A549 (cell line): Measurements from ENCODE around the gene UBL7. TPM values are rescaled to one million over a fixed set of nuclear protein-coding genes. Genes with fewer than 3 reads are reported as not detected.

Experiments used
- ATAC-seq, 2 experiments: fragments of 200-7000 bp in 1 of 2; fragments of >200 bp in 1 of 2; cut with Nextera tagmentation in 1 of 2; cut with Tn5 transposase in 1 of 2; 3 replicates each; pipeline versions ENCODE4 v1.8.0 to v1.9.1; 2018 to 2020; ENCODE audit warnings: mild to moderate bottlenecking in 1 of 2, moderate library complexity in 1 of 2
- CTCF ChIA-PET: fragments of 300-600 bp; sonication (Branson Sonifier 250); formaldehyde crosslinking; extraction: SDS; loops from one replicate; lab custom pipeline; 2021; ENCODE audit warnings: antibody characterized with exemption, inconsistent platforms; lab: Yijun Ruan, JAX
- POLR2A ChIA-PET: fragments of 350-600 bp; formaldehyde crosslinking; extraction: SDS; loops from one replicate; lab custom pipeline; 2021; ENCODE audit warnings: antibody characterized with exemption, inconsistent platforms; lab: Yijun Ruan, JAX
- DNase-seq, 2 experiments: peaks; one replicate each; pipeline versions ENCODE4 v3.0.0 to v3.0.0-alpha.2; 2011 to 2016; ENCODE audit warnings: low read depth in 1 of 2, low spot score in 1 of 2
- FAIRE-seq: peaks from 2 replicates; lab custom pipeline; 2011; peaks lifted over from hg19 to GRCh38; lab: Jason Lieb, UNC
- H3K27ac ChIP-seq, 2 experiments: fragments of >200 bp; sonication (Bioruptor Twin); formaldehyde crosslinking; 3 replicates each; pipeline ENCODE4 v1.5.1; 2016 to 2017
- H3K4me1 ChIP-seq: fragments of >200 bp; sonication (Bioruptor Twin); formaldehyde crosslinking; 3 replicates; pipeline ENCODE4 v1.6.1; 2016
- H3K4me2 ChIP-seq: fragments of >200 bp; sonication (Bioruptor Twin); formaldehyde crosslinking; 3 replicates; pipeline ENCODE4 v1.6.1; 2016
- H3K4me3 ChIP-seq: fragments of >200 bp; sonication (Bioruptor Twin); formaldehyde crosslinking; 3 replicates; pipeline ENCODE4 v1.5.1; 2016
- H3K9me3 ChIP-seq: fragments of >200 bp; sonication (Bioruptor Twin); formaldehyde crosslinking; 3 replicates; pipeline ENCODE4 v1.6.1; 2016
- BHLHE40 ChIP-seq: IDR thresholded peaks from 2 replicates; pipeline ENCODE4 v1.6.1; 2012; ENCODE audit warnings: low read depth, low read length, inconsistent platforms
- CBX2 ChIP-seq: fragments of 200-600 bp; sonication (generic); IDR thresholded peaks from 2 replicates; pipeline ENCODE4 v1.6.1; 2016; ENCODE audit warnings: low read depth, mild to moderate bottlenecking, borderline replicate concordance
- CBX8 ChIP-seq: fragments of 200-600 bp; sonication (generic); IDR thresholded peaks from 2 replicates; pipeline ENCODE4 v1.6.1; 2016
- CEBPB ChIP-seq, 2 experiments: fragments of >200 bp in 1 of 2; sonication (Bioruptor Twin) in 1 of 2; formaldehyde crosslinking in 1 of 2; IDR thresholded peaks; 2 replicates each; pipeline ENCODE4 v1.6.1; 2012 to 2016
- CHD4 ChIP-seq: fragments of 200-600 bp; sonication (generic); IDR thresholded peaks from 2 replicates; pipeline ENCODE4 v1.6.1; 2016; ENCODE audit warnings: antibody characterized with exemption, mild to moderate bottlenecking, borderline replicate concordance
- EP300 ChIP-seq, 2 experiments: fragments of >200 bp; sonication (Bioruptor Twin); formaldehyde crosslinking; IDR thresholded peaks; 2 replicates in 1 of 2; 3 replicates in 1 of 2; pipeline ENCODE4 v1.6.1; 2016 to 2017
- FOXS1 ChIP-seq: fragments of 250-450 bp; sonication (Bioruptor Pico); IDR thresholded peaks from 2 replicates; pipeline ENCODE4 v1.5.0; 2020; ENCODE audit warnings: mild to moderate bottlenecking, moderate library complexity
- HOXB13 ChIP-seq: fragments of 250-450 bp; sonication (Bioruptor Pico); IDR thresholded peaks from 2 replicates; pipeline ENCODE4 v1.5.0; 2020; ENCODE audit warnings: low read depth, mild to moderate bottlenecking, moderate library complexity
- JUNB ChIP-seq: fragments of >200 bp; sonication (Bioruptor Twin); formaldehyde crosslinking; IDR thresholded peaks from 2 replicates; pipeline ENCODE4 v1.6.1; 2016
- MAZ ChIP-seq: fragments of 150-350 bp; IDR thresholded peaks from 2 replicates; pipeline ENCODE4 v1.6.1; 2014; ENCODE audit warnings: antibody characterized with exemption, low read depth, low read length, borderline replicate concordance
- PBX3 ChIP-seq: IDR thresholded peaks from 2 replicates; pipeline ENCODE4 v1.6.1; 2012
- PHF8 ChIP-seq: fragments of 200-600 bp; sonication (generic); IDR thresholded peaks from 2 replicates; pipeline ENCODE4 v1.6.1; 2016; ENCODE audit warnings: low read depth, mild to moderate bottlenecking, antibody characterized with exemption, moderate library complexity, borderline replicate concordance
- RAD21 ChIP-seq, 2 experiments: fragments of >200 bp in 1 of 2; sonication (Bioruptor Twin) in 1 of 2; formaldehyde crosslinking in 1 of 2; IDR thresholded peaks in 1 of 2; conservative IDR thresholded peaks in 1 of 2; 2 replicates in 1 of 2; 3 replicates in 1 of 2; pipeline ENCODE4 v1.6.1; 2012 to 2018; ENCODE audit warnings: inconsistent platforms in 1 of 2
- RFX5 ChIP-seq: fragments of 450-650 bp; IDR thresholded peaks from 2 replicates; pipeline ENCODE4 v1.7.1; 2014; ENCODE audit warnings: antibody characterized with exemption, mild to moderate bottlenecking, moderate library complexity
- ZNF302 ChIP-seq: fragments of 250-450 bp; sonication (Bioruptor Pico); IDR thresholded peaks from 2 replicates; pipeline ENCODE4 v1.9.0; 2021; ENCODE audit warnings: inconsistent platforms, mild to moderate bottlenecking, moderate library complexity
- WGBS: methylation state at CpG from one replicate; pipeline ENCODE4 v1.1.6; 2017; ENCODE audit errors: missing lambda C conversion rate; 5-methylcytosine and 5-hydroxymethylcytosine counted together
- polyA plus RNA-seq, 4 experiments: library from polyadenylated mRNA; depleted of rRNA in 3 of 4; stranded (reverse); fragments of >200 nt; fragmentation: RNase III in 1 of 4; extraction: RNeasy Plus Mini Kit Qiagen cat#74134 plus additional on column Dnase treatment in 1 of 4; gene quantifications; 2 replicates in 3 of 4; 3 replicates in 1 of 4; pipeline ENCODE4 v1.2.3, GENCODE V29; 2011 to 2017
- TF ChIP-seq, protein P1 (sequence below): fragments of 450-650 bp; IDR thresholded peaks from 2 replicates; pipeline ENCODE4 v1.6.1; 2014; ENCODE audit warnings: antibody characterized with exemption
- TF ChIP-seq, protein P2 (sequence below): IDR thresholded peaks from 2 replicates; pipeline ENCODE4 v1.6.1; 2012; ENCODE audit warnings: low read depth, borderline replicate concordance
- TF ChIP-seq, protein P3 (sequence below): fragments of 250-450 bp; sonication (Bioruptor Pico); IDR thresholded peaks from 2 replicates; pipeline ENCODE4 v1.5.0; 2021; ENCODE audit warnings: mild to moderate bottlenecking, moderate library complexity, borderline replicate concordance
- TF ChIP-seq, protein P4 (sequence below): fragments of 150-350 bp; IDR thresholded peaks from 2 replicates; pipeline ENCODE4 v1.6.1; 2014; ENCODE audit warnings: low read depth, mild to moderate bottlenecking, low read length

The UBL7 gene
- polyA plus RNA-seq, 2 of the 4 experiments (the other 2 are of a cell fraction) = 32.6 to 48.5 TPM

DNA sequence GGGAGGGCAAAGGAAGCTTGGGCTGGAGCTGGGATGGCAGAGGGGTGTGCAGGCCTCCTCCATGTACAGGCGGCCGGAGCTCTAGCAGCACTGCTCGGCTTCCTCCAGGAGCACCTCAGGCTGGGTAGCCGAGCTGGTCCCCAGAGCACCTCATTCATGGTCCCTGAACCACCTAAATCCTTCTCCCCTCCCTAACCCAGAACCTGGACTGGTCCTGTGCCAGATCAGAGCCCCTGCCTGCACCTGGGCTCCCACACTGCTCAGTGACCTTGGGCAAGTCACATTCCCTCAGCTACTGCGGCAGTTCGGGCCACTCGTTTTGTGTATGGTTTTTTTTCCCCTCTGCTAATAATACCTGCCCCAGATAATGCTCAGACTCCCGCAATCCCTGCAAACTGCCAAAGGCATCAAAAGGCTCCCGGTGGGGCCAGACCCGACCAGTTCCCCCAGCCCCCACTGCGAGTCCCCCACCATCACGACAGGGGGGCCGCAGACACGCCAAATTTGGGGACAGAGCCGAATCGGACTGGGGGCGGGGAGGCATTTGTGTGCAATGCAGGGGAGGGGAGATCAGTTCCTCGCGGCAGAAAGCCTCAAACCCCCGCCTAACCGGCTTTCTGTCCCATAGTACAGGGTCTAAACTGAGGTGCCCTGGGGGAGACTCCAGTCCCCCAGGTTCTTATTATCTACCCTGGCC lies 28.5 kb downstream of the UBL7 start (continued):
- TF ChIP-seq PHF8 (no peak), RFX5 (no peak)
- TF ChIP-seq, protein P1, sequence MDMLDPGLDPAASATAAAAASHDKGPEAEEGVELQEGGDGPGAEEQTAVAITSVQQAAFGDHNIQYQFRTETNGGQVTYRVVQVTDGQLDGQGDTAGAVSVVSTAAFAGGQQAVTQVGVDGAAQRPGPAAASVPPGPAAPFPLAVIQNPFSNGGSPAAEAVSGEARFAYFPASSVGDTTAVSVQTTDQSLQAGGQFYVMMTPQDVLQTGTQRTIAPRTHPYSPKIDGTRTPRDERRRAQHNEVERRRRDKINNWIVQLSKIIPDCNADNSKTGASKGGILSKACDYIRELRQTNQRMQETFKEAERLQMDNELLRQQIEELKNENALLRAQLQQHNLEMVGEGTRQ = no peak

DNA sequence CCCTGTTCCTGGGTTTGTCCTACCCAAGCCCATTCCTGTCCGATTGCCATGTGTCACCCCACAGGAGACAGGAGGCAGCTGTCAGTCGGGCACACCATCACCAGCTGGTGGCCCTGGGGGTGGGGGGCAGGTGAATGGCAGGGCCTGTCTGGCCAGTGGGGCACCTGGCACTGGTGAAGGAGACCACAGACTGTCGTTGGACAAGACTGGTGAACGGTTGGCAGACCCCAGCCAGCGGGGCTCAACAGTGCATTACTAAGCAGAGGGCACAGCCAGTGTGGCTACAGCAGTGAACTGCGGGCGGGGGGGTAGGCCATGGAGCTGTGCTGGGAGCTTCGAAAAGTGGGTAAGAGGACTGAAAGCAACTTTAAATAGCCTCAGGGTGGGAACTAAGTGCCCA lies 29.3 kb downstream of the UBL7 start:
- POLR2A ChIA-PET = no interaction called here
- CTCF ChIA-PET = interaction anchor here (0.6 to 36.0 kb wide), 5 partner anchors 8 to 337 kb away, joined by 3 to 681 read pairs (median 4); partner anchors contain the start of gene CYP11A1
- H3K9me3 ChIP-seq = no peaks in the 10 kb centered on the region
- no peak overlapping the region for H3K4me2 ChIP-seq
- H3K4me3 ChIP-seq = no peak overlapping the region
- ATAC-seq (0 out of 6 replicates have a peak, but pooled peaks of 1 of the 2 experiments have one; percentile 7), DNase-seq (no peak), FAIRE-seq (no peak)
- WGBS = 90% methylated on average over 6 of the region's 8 CpGs
- H3K4me1 ChIP-seq = peaks cover 10% of the 10 kb centered on the region; the same call in 2 of the 3 replicates
- H3K27ac ChIP-seq = no peak overlapping the region
- TF ChIP-seq, protein P2, sequence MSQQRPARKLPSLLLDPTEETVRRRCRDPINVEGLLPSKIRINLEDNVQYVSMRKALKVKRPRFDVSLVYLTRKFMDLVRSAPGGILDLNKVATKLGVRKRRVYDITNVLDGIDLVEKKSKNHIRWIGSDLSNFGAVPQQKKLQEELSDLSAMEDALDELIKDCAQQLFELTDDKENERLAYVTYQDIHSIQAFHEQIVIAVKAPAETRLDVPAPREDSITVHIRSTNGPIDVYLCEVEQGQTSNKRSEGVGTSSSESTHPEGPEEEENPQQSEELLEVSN = no peak
- TF ChIP-seq EP300 (IDR thresholded peaks at IDR 0.05) (no peak), ZNF302 (CRISPR knock-in tag) (no peak), CBX8 (no peak), FOXS1 (no peak), HOXB13 (CRISPR knock-in tag) (no peak), CEBPB (IDR thresholded peaks at IDR 0.05) (no peak), PHF8 (no peak), RAD21 (conservative IDR thresholded peaks at IDR 0.05 in 1 of 2, IDR thresholded peaks at IDR 0.05 in 1 of 2) (no peak)
- TF ChIP-seq, protein P3, sequence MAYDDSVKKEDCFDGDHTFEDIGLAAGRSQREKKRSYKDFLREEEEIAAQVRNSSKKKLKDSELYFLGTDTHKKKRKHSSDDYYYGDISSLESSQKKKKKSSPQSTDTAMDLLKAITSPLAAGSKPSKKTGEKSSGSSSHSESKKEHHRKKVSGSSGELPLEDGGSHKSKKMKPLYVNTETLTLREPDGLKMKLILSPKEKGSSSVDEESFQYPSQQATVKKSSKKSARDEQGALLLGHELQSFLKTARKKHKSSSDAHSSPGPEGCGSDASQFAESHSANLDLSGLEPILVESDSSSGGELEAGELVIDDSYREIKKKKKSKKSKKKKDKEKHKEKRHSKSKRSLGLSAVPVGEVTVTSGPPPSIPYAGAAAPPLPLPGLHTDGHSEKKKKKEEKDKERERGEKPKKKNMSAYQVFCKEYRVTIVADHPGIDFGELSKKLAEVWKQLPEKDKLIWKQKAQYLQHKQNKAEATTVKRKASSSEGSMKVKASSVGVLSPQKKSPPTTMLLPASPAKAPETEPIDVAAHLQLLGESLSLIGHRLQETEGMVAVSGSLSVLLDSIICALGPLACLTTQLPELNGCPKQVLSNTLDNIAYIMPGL = no peak

GRCh38 chr15:74431116-74431515 lies 29.8 kb downstream of the UBL7 start:
- H3K4me1 ChIP-seq = peaks cover 10% of the 10 kb centered on the region; the same call in 2 of the 3 replicates

More at GRCh38 chr15:74431116-74431515, 29.8 kb downstream of the UBL7 start:
- H3K4me2 ChIP-seq = no peak overlapping the region
- DNase-seq = no peak
- WGBS = 91% methylated on average over 1 of the region's 1 CpG
- FAIRE-seq = no peak
- ChIA-PET POLR2A (no interaction called here), CTCF (interaction anchor here (0.6 to 36.0 kb wide), 5 partner anchors 8 to 338 kb away, joined by 3 to 681 read pairs (median 4); partner anchors contain the start of gene CYP11A1)
- no peak overlapping the region for H3K4me3 ChIP-seq
- no peak for ATAC-seq
- TF ChIP-seq BHLHE40 (no peak), CHD4 (no peak), MAZ (no peak), PBX3 (no peak), CEBPB (IDR thresholded peaks at IDR 0.05) (no peak), JUNB (no peak), CBX2 (no peak)
- TF ChIP-seq, protein P4, sequence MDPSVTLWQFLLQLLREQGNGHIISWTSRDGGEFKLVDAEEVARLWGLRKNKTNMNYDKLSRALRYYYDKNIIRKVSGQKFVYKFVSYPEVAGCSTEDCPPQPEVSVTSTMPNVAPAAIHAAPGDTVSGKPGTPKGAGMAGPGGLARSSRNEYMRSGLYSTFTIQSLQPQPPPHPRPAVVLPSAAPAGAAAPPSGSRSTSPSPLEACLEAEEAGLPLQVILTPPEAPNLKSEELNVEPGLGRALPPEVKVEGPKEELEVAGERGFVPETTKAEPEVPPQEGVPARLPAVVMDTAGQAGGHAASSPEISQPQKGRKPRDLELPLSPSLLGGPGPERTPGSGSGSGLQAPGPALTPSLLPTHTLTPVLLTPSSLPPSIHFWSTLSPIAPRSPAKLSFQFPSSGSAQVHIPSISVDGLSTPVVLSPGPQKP = no peak
- H3K9me3 ChIP-seq = no peaks in the 10 kb centered on the region
- H3K27ac ChIP-seq = no peak overlapping the region
